Small intestine (tissue), 7 donors: ENCODE results near the gene TRAF3. TPM values are rescaled to one million over a fixed set of nuclear protein-coding genes. Genes with fewer than 3 reads are reported as not detected.

Experiments
- DNase-seq, 2 donors: peaks; one replicate each; pipeline versions ENCODE4 v3.0.0 to v3.0.0-alpha.2; 2013
- FAIRE-seq: peaks from 2 replicates; lab custom pipeline; 2012; peaks lifted over from hg19 to GRCh38; lab: Jason Lieb, UNC
- H3K27ac ChIP-seq, 3 donors: one replicate each; pipeline ENCODE4 v1.5.1; 2013; ENCODE audit warnings: low read length in 2 of 3, mild to moderate bottlenecking in 2 of 3, control low read depth in 1 of 3, inconsistent platforms in 1 of 3, low read depth in 1 of 3, moderate library complexity in 1 of 3
- H3K27me3 ChIP-seq, 3 donors: one replicate each; pipeline ENCODE4 v1.6.1; 2013; ENCODE audit warnings: low read length in 3 of 3, inconsistent platforms in 1 of 3; ENCODE audit not compliant: control insufficient read depth in 3 of 3, insufficient read depth in 3 of 3
- H3K36me3 ChIP-seq, 3 donors: one replicate each; pipeline ENCODE4 v1.6.1; 2013; ENCODE audit warnings: low read length in 3 of 3, inconsistent platforms in 1 of 3, low read depth in 1 of 3, mild to moderate bottlenecking in 1 of 3, moderate library complexity in 1 of 3; ENCODE audit not compliant: control insufficient read depth in 3 of 3, insufficient read depth in 2 of 3
- H3K4me1 ChIP-seq, 3 donors: one replicate each; pipeline ENCODE4 v1.6.1; 2013; ENCODE audit warnings: low read length in 2 of 3, inconsistent platforms in 1 of 3, low read depth in 1 of 3, mild to moderate bottlenecking in 1 of 3, moderate library complexity in 1 of 3; ENCODE audit not compliant: control insufficient read depth in 3 of 3, insufficient read depth in 2 of 3
- H3K4me3 ChIP-seq, 3 donors: one replicate each; pipeline ENCODE4 v1.5.1; 2013; ENCODE audit warnings: low read length in 3 of 3, control low read depth in 1 of 3, inconsistent platforms in 1 of 3, low read depth in 1 of 3, mild to moderate bottlenecking in 1 of 3, moderate library complexity in 1 of 3
- H3K9me3 ChIP-seq, 2 donors: one replicate each; pipeline ENCODE4 v1.6.1; 2013; ENCODE audit warnings: low read depth in 1 of 2, low read length in 1 of 2; ENCODE audit not compliant: control insufficient read depth in 2 of 2, insufficient read depth in 1 of 2
- WGBS, 3 donors: extraction: QIAGEN DNeasy Blood & Tissue Kit; methylation state at CpG; one replicate each; pipeline ENCODE4 v1.1.7; 2013; 5-methylcytosine and 5-hydroxymethylcytosine counted together
- polyA plus RNA-seq, 4 donors: library from polyadenylated mRNA; stranded (reverse) in 3 of 4; unstranded in 1 of 4; fragments of 200-250 nt in 3 of 4; fragments of 120-200 nt in 1 of 4; gene quantifications; one replicate each; pipeline versions ENCODE4 v1.2.1 to v1.2.3, GENCODE V29; 2013
- donor health status: healthy with polysubstance abuse.
- donor health status: control.
- donor health status: control.
- donor health status: Bipolar disorder and iron deficiency.
- donor health status: healthy.

TRAF3 gene
- polyA plus RNA-seq, 4 donors: 4.0 to 17.9 (median 8.5) TPM

- WGBS, 3 donors: 2 to 3% (median 2%) methylated on average over 29 of the region's 29 CpGs
- peak overlapping the region; percentile 74 to 97 (median 81) for H3K4me3 ChIP-seq
- H3K9me3 ChIP-seq: no peaks in the 10 kb centered on the region
- H3K27me3 ChIP-seq: no peaks in the 10 kb centered on the region
- H3K27ac ChIP-seq: peak overlapping the region; percentile 66 to 95 (median 84)
- FAIRE-seq: no peak
- H3K4me1 ChIP-seq: peaks cover 2 to 13% (median 5%) of the 10 kb centered on the region in 3 donors
- peak in 1 of 2 donors; percentile 42 for DNase-seq
- H3K36me3 ChIP-seq: peaks cover 0 to 13% (median 0%) of the 10 kb centered on the region in 3 donors
Observed at GRCh38 chr14:102778338-102779083, 1.3 kb downstream of the TRAF3 start.

- DNase-seq (peak in 1 of 2 donors; percentile 16), FAIRE-seq (no peak)
- Histone ChIP-seq H3K4me1 (peaks cover 2 to 13% (median 5%) of the 10 kb centered on the region in 3 donors), H3K4me3 (peak overlapping the region in 2 of 3 donors; percentile 74 to 97), H3K27ac (no peak overlapping the region), H3K36me3 (peaks cover 0 to 13% (median 0%) of the 10 kb centered on the region in 3 donors), H3K9me3 (no peaks in the 10 kb centered on the region), H3K27me3 (no peaks in the 10 kb centered on the region)
- WGBS, 3 donors: 19 to 24% (median 22%) methylated on average over 4 of the region's 4 CpGs
Observed at GRCh38 chr14:102779084-102779462, 1.8 kb downstream of the TRAF3 start.

- WGBS, 3 donors: 70 to 77% (median 75%) methylated on average over 13 of the region's 13 CpGs
- H3K27ac ChIP-seq: no peak overlapping the region
- DNase-seq: no peak
Observed at GRCh38 chr14:102779574-102780315, 2.5 kb downstream of the TRAF3 start.

GRCh38 chr14:102781063-102781462, 3.8 kb downstream of the TRAF3 start:
- Histone ChIP-seq H3K9me3 (no peaks in the 10 kb centered on the region), H3K4me3 (no peak overlapping the region), H3K4me1 (peaks cover 2 to 8% (median 5%) of the 10 kb centered on the region in 3 donors), H3K36me3 (peaks cover 0 to 16% (median 0%) of the 10 kb centered on the region in 3 donors), H3K27me3 (no peaks in the 10 kb centered on the region), H3K27ac (no peak overlapping the region)
- no peak for FAIRE-seq
- no peak for DNase-seq
- WGBS, 3 donors: 93 to 95% (median 95%) methylated on average over 4 of the region's 4 CpGs

More at GRCh38 chr14:102779574-102780315, 2.5 kb downstream of the TRAF3 start:
- no peak for FAIRE-seq
- no peaks in the 10 kb centered on the region for H3K9me3 ChIP-seq
- no peaks in the 10 kb centered on the region for H3K27me3 ChIP-seq
- no peak overlapping the region for H3K4me3 ChIP-seq
- peaks cover 2 to 9% (median 5%) of the 10 kb centered on the region in 3 donors for H3K4me1 ChIP-seq
- H3K36me3 ChIP-seq: peaks cover 0 to 16% (median 0%) of the 10 kb centered on the region in 3 donors

GRCh38 chr14:102782974-102783373, 5.7 kb downstream of the TRAF3 start:
- Histone ChIP-seq H3K4me3 (no peak overlapping the region), H3K4me1 (peaks cover 2 to 8% (median 5%) of the 10 kb centered on the region in 3 donors), H3K36me3 (peaks cover 0 to 16% (median 0%) of the 10 kb centered on the region in 3 donors), H3K27ac (no peak overlapping the region), H3K27me3 (no peaks in the 10 kb centered on the region), H3K9me3 (no peaks in the 10 kb centered on the region)
- WGBS, 3 donors: 83 to 90% (median 85%) methylated on average over 7 of the region's 7 CpGs
- DNase-seq (no peak), FAIRE-seq (no peak)

DNA sequence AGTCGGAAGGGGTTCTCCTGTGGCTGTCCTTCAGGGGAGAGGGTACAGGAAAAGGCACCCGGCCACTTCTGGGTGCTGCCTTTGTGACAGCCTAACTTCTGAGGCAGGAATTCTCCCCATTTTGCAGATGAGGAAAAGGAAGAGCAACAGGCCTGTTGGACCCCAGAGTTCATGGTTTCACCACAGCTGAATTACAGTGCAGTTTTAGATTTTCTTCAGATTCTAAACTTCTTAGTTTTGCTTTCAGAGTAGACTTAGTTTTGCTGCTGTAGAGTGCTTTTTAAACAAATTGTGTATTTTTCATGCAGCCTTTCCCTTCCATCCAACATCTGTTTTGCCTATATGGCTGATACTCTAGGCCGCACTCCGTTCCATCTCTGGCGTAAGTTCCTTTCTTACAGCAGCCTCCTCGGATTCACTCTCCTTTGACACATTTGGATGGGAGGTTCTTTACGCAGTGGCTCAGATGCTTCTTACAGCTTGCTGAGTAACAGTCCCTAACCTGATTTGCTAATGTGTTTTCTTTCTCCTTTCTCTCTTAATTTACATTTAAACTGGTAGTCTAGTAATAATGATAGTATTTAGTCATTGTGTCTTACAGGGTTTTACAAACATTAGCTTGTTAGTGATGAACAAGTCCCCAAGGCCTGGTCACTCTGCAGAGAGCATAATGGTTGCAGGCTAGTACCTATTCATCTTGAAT, 7.8 kb downstream of the TRAF3 start:
- Histone ChIP-seq H3K36me3 (peaks cover 0 to 12% (median 0%) of the 10 kb centered on the region in 3 donors), H3K4me3 (no peak overlapping the region), H3K4me1 (peaks cover 0 to 5% (median under 1%) of the 10 kb centered on the region in 3 donors), H3K27me3 (no peaks in the 10 kb centered on the region), H3K9me3 (no peaks in the 10 kb centered on the region), H3K27ac (peak overlapping the region in 1 of 3 donors; percentile 62)
- DNase-seq (no peak), FAIRE-seq (no peak)
- WGBS, 3 donors: 69 to 80% (median 71%) methylated on average over 7 of the region's 7 CpGs

- Histone ChIP-seq H3K36me3 (peaks cover 0 to 12% (median 2%) of the 10 kb centered on the region in 3 donors), H3K27ac (no peak overlapping the region), H3K4me3 (no peak overlapping the region), H3K27me3 (no peaks in the 10 kb centered on the region), H3K9me3 (no peaks in the 10 kb centered on the region), H3K4me1 (peaks cover 0 to 7% (median 0%) of the 10 kb centered on the region in 3 donors)
- WGBS, 3 donors: 69 to 86% (median 75%) methylated on average over 3 of the region's 3 CpGs
- FAIRE-seq (no peak), DNase-seq (no peak)
Observed at GRCh38 chr14:102785595-102785963, 8.3 kb downstream of the TRAF3 start.

DNA sequence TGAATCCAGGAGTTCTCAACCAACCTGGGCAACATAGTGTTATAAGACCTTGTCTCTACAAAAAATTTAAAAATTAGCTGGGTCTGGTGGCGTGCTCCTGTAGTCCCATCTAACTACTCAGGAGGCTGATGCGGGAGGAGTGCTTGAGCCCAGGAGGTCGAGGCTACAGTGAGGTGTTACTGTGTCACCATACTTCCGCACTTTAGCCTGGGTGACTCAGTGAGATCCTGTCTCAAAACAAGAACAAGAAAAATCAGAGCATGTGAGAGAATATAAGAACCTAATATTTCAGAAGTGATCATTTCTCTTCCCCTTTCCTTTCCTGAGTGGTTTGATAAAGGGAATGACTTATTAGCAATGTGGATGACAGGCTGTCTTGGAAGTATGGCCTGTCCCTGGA, 9.5 kb downstream of the TRAF3 start:
- H3K36me3 ChIP-seq: peaks cover 0 to 7% (median 2%) of the 10 kb centered on the region in 3 donors
- peaks cover 0 to 3% (median 0%) of the 10 kb centered on the region in 3 donors for H3K4me1 ChIP-seq
- H3K9me3 ChIP-seq: no peaks in the 10 kb centered on the region
- no peak overlapping the region for H3K27ac ChIP-seq
- DNase-seq (no peak), FAIRE-seq (no peak)
- 73 to 82% (median 78%) methylated on average over 4 of the region's 4 CpGs for WGBS, 3 donors
- H3K4me3 ChIP-seq: no peak overlapping the region
- no peaks in the 10 kb centered on the region for H3K27me3 ChIP-seq
